Ramos (cell line): ENCODE results near the gene L3MBTL4.

Experiments used
- in situ Hi-C: fragments of 300-500 bp; cut with MboI; formaldehyde crosslinking; loops from one replicate; pipeline ENCODE4 v1.14.3; 2022; ENCODE audit warnings: low sequenced_read_pairs; ENCODE audit not compliant: unreplicated experiment

L3MBTL4 gene

GRCh38 chr18:6368017-6368416 lies 46.7 kb downstream of the L3MBTL4 start:
- in situ Hi-C loops, result no loop called here

GRCh38 chr18:6367208-6367607 lies 47.5 kb downstream of the L3MBTL4 start:
- in situ Hi-C loops, result no loop called here

DNA sequence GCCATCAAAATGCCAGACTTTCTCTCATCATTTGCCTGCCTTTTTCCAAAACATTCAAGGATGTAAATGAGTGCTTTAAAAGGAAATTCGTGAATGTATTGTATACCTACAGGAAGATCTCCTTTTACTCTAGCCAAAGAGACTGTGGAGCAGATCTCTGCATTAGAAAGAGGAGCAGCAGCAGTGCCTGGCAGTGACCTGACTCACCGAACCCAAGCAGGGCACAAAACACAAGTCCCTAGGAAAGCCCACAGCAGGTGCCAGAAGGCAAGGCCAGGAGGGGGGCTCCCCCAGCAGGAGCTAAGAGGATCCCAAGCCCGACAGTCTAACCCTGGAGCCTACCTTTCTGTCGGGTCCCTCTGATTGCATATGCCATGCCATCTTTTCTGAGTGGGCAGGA lies 47.9 kb downstream of the L3MBTL4 start:
- in situ Hi-C loops, result no loop called here

DNA sequence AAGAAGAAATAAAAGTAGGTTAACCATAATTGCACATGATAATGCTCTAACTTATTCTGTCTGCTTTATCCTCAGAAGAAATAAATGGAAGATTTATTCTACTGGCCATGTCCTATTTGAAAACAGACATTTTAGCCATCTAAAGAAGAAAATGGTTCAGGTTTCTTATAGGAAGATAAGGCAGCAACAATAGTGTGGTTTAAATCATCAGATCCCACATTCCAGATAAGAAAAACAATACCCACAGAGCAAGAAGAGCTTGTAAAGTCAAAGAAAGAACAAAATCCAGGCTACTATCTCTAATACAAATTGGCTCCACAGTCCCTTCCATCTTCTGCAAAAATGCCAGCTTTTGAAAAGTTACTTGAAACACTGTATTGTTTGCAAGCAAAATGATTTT lies 49.3 kb downstream of the L3MBTL4 start:
- in situ Hi-C loops, result no loop called here

DNA sequence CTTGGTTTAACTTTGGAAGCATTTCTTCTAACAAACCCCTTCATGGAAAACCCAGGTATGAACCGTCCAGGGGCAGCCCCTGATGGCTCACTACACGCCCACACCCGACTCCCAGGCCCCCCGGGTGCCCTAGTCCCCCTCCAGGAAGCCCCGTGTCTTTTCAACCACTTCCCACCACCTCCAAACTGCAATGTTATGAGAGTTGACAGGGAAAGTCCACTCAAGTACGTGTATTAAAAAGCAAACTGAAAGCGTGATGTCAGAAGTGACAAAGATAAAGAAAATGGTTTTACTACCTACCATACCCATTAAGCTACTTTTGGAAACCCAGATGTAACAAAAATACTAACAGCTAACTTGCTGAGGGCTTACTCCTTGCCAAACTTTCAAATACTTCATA lies 51.5 kb downstream of the L3MBTL4 start:
- in situ Hi-C loops, result no loop called here

DNA sequence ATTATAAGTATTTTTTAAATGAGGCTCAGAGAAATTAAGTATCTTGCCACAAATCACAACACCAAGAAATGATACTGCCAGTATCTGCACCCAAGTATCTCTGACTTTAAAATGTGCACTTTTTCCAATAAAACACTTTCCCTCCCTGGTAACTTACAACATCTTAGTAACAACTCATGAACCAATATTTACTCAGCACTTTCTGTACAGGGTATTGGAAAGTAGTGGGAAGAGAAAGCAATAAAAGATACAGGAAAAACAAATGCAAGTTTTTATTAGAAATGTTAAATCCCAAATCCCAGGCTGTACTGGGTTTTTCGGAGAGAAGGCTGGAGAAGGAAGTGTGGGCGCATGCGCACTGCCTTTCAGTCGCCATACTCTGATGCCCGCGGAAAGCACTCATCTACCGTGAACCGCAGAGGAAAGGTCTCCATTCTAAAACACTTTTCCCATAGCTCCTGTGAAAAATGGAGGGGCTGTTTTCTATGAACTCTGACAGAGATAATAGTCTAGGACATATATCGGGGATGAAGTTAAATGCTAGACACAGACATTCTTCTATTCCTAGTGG lies 52.1 kb downstream of the L3MBTL4 start:
- in situ Hi-C loops, result no loop called here

GRCh38 chr18:6357668-6358067 lies 57.0 kb downstream of the L3MBTL4 start:
- in situ Hi-C loops, result no loop called here

DNA sequence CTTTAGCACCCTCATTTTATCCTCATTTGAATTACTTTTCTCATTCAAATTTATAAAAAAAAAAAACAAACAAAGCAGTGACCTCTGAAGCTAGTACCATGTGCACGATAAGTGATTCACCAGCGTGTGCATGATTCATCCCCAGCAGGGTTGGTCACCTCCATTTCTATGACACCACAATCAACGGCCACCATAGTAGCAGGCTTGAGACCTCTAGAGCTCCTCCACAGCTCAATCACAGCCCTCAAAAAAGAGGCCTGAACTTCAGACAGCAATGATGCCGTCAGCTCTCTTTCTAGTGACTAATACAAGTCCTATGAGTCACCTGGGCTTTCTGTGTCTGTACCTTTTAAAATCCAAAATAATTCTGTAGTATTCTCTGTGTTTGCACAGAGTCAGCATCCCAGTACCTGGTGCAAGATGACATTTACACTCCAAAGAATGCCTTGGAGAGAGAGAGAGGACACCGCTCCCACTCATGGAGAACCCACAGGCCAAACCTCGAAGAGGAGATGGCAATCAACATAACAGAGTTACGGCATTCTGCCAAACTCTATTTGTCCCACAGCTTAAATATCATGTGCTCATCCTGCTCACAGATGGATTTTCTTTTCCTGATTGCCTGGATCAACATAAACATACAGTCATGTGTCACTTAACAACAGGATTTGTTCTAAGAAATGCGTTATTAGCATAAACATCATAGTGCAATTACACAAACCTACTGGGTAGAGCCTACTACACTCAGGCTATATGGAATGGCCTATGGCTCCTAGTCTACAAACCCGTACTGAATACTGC lies 58.7 kb downstream of the L3MBTL4 start:
- in situ Hi-C loops, result no loop called here

DNA sequence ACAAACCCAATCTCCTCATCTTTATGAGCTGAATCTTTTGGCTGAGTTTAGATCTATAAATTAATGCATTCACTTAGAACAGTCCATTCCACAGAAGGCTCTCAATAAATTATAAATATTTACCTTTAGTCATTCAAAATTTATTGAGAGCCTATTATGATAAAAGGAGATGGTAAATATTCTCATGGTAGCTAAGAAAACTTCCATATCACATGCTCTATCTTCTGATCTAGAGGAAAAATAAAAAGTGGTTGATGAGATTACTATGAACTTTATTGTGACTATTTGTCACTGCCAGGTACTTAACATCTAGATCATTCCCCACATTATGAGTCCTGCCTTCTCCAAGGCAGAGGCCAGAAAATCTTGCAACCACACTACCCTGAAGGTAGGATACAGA lies 62.4 kb downstream of the L3MBTL4 start:
- in situ Hi-C loops, result no loop called here

GRCh38 chr18:6342990-6343389 lies 71.7 kb downstream of the L3MBTL4 start:
- in situ Hi-C loops, result no loop called here

DNA sequence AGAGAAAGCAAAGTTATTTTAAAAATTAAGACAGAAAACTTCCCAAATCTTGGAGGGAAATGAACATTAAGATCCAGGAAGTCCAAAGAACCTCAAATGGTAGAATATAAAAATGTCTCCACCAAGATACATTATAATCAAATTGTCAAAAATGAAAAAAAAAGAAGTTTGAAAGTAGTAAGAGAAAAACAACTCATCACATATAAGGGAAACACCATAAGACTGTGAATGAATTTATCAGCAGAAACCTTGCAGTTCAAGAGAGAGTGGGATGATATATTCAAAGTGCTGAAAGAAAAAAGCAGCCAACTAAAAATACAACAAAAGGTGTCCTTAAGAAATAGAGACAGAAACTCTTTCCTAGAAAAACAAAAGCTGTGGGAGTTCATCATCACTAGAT lies 73.0 kb downstream of the L3MBTL4 start:
- in situ Hi-C loops, result no loop called here

GRCh38 chr18:6341303-6341702 lies 73.4 kb downstream of the L3MBTL4 start:
- in situ Hi-C loops, result no loop called here

DNA sequence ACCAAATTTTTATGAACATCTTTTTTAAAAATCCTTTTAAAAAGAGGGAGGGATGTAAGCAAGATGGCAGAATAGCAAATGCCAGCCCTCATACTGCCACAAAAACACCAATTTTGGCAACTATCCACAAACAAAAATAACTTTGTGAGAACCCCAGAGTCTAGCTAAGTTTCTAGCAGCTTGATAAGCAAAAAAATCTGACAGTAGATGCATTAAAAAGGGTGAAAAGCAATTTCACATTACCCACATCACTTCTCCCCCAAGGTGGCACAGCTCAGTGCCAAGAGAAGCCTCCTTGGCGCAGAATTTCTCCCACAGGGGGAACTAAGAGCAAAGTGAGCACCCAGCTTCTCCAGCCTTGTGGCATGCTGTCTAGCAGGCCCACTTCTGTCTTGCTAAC lies 74.6 kb downstream of the L3MBTL4 start:
- in situ Hi-C loops, result no loop called here

GRCh38 chr18:6336239-6336638 lies 78.5 kb downstream of the L3MBTL4 start:
- in situ Hi-C loops, result no loop called here

- in situ Hi-C loops, result no loop called here
Measured at GRCh38 chr18:6333981-6334380, 80.7 kb downstream of the L3MBTL4 start.

DNA sequence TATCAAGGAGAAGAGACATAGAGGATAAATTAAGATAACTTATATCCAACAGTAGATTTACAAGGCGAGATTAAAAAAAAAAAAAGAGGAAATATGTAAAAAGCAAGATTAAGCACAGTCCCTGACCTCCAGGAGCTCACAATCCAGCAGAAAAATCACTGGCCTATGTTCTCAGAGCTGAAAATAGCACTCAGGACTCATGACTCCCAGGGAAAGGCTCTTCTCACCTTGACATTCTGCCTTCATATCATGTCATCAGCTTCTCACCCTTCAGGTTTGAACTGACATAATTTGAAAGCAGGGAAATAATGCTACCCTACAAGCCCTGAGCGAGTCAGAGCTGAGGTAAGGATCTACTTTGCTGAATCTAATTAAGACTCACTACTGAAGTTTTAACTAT lies 82.8 kb downstream of the L3MBTL4 start:
- in situ Hi-C loops, result no loop called here

DNA sequence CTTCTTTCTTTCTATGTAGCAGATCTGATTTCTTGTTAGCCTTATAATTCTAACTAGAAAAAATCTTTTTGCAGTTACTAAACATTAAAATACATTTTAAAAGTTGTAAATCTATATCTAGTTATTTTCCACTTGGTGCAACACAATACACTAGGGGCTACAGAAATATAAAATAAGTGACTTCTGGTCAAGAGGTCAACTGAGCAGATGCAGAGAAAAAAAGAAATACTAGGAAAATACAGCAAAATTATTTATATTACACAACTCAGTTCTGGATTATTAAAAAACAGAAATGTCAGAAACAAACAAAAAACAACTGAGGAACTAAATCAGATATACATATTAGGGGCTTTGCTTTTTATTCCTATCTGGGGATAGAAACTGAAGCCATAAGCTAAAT lies 83.9 kb downstream of the L3MBTL4 start:
- in situ Hi-C loops, result no loop called here

DNA sequence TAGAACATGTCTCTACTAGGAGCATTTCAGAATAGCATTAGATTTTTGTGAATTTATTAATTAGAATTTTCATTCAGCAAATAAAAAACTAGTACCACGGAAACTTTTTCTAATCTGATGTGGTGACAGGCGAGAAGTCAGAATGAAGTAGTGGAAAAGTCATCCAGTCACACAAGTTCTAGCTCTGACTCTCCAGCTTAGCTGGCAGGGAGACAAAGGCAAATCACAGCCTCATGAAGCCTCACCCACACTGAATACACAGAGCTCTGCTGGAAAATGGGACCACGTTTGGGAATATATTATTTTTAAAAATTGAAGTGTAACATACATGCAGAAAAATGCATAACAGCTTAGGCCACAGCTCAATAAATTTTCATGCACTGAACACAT lies 86.1 kb downstream of the L3MBTL4 start:
- in situ Hi-C loops, result no loop called here

DNA sequence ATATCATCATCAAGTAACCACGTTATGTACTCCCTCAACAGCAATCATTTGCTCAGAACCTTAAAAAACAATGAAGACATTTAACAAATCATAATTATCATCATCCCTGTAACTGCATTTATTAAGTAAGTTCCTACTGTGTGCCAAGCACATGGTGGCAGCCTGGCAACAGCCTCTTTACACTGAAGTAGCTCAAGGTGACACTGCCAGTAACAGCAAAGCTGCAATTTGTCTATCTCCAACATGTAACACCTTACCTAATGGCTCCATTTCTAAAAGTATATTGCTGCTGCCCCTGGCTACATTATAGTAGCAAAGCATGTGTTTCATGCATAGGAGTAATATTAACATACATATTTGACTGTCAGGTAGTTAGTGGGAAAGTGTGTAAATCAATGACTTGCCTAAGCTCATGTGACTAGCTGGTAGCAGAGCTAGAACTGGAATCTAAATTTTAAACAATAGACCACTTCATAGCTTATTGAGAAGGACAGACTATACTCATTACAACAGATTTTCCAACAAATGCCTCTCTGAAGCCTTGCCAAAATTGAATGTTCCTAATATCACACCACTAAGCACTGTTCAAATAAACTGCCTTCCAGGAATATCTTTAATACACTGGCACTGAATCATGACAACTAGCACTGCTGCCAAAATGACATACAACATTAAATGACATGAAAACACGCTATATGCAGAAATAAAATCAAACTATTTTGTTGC lies 86.7 kb downstream of the L3MBTL4 start:
- in situ Hi-C loops, result no loop called here

DNA sequence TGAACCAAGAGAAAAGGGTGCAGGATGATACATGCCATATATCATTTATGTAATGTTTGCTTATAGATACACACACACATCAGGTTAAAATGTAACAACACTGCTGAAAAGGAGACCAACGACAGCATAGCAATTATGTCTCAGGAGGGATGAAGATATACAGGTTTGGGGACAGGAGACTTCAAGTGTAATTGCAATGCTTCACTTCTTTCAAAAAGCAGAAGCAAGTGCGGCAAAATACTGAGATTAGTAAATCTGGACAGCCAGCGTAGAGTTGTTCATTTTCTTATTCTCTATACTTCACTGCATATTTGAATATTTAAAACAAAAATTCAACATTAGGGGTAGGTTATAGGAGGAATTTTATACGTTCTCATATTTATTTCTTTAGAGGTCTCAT lies 87.2 kb downstream of the L3MBTL4 start:
- in situ Hi-C loops, result no loop called here

- in situ Hi-C loops, result no loop called here
Measured at GRCh38 chr18:6326566-6326965, 88.1 kb downstream of the L3MBTL4 start.
